HCT116 (cell line): ENCODE measurements around the gene WDR59. TPM values are rescaled to one million over a fixed set of nuclear protein-coding genes. Genes with fewer than 3 reads are reported as not detected.

Experiments
- ATAC-seq: fragments of 200-7000 bp; cut with Tn5 transposase; 2 replicates; pipeline ENCODE4 v1.9.1; 2020; ENCODE audit warnings: mild to moderate bottlenecking, moderate library complexity
- BruUV-seq: library from RNA; stranded (reverse); fragments of 400-500 nt; replicated peaks from 2 replicates; lab custom pipeline; 2021; lab: Mats Ljungman, UMichigan
- CTCF ChIA-PET: fragments of 300-600 bp; sonication (Branson Sonifier 250); formaldehyde crosslinking; loops from one replicate; lab custom pipeline; 2021; ENCODE audit warnings: antibody characterized with exemption; lab: Charles Lee
- POLR2A ChIA-PET: fragments of 300-600, 350-600 bp; sonication (Branson Sonifier 250); formaldehyde crosslinking; loops from one replicate; lab custom pipeline; 2021; ENCODE audit warnings: antibody characterized with exemption; lab: Charles Lee
- RAD21 ChIA-PET, 2 experiments: fragments of 300-600 bp; sonication (Branson Sonifier 250); formaldehyde crosslinking; loops; one replicate each; lab custom pipeline; 2023; ENCODE audit warnings: low total read pairs in 2 of 2; ENCODE audit not compliant: uncharacterized antibody in 2 of 2, unreplicated experiment in 2 of 2, low non-redundant PET in 1 of 2; lab: Charles Lee
- DNase-seq: peaks from one replicate; pipeline ENCODE4 v3.0.0-alpha.2; 2010; ENCODE audit warnings: low read depth, low spot score
- H2AFZ ChIP-seq: fragments of 200-600 bp; shearing (Covaris generic), sonication (generic); 2 replicates; pipeline ENCODE4 v1.6.1; 2017; ENCODE audit warnings: low read depth, mixed run types, mixed read lengths, antibody characterized with exemption, low read length; ENCODE audit not compliant: poor library complexity, severe bottlenecking
- H3K27ac ChIP-seq: 2 replicates; pipeline ENCODE4 v1.5.1; 2012; ENCODE audit warnings: low read depth, low read length
- H3K27me3 ChIP-seq: fragments of 200-600 bp; sonication (generic); 2 replicates; pipeline ENCODE4 v1.6.1; 2016; ENCODE audit warnings: mixed run types, low read length, mixed read lengths; ENCODE audit not compliant: insufficient read depth
- H3K36me3 ChIP-seq, 2 experiments: fragments of 200-500 bp in 1 of 2; fragments of 200-600 bp in 1 of 2; sonication (Bioruptor generic) in 1 of 2; sonication (generic) in 1 of 2; 2 replicates each; pipeline versions ENCODE4 v1.5.1 to v1.6.1; 2014 to 2016; ENCODE audit warnings: low read length in 2 of 2, inconsistent platforms in 1 of 2, mixed read lengths in 1 of 2, mixed run types in 1 of 2; ENCODE audit not compliant: insufficient read depth in 2 of 2, control insufficient read depth in 1 of 2
- H3K4me1 ChIP-seq, 2 experiments: fragments of 200-600 bp in 1 of 2; sonication (generic) in 1 of 2; 2 replicates each; pipeline versions ENCODE4 v1.5.1 to v1.6.1; 2012 to 2017; ENCODE audit warnings: low read length in 2 of 2, inconsistent platforms in 1 of 2, mild to moderate bottlenecking in 1 of 2, mixed read lengths in 1 of 2, mixed run types in 1 of 2, moderate library complexity in 1 of 2; ENCODE audit not compliant: insufficient read depth in 2 of 2, control insufficient read depth in 1 of 2
- H3K4me2 ChIP-seq: fragments of 200-600 bp; sonication (generic); 2 replicates; pipeline ENCODE4 v1.6.1; 2017; ENCODE audit warnings: mixed run types, low read length, mixed read lengths
- H3K4me3 ChIP-seq, 2 experiments: fragments of 200-600 bp in 1 of 2; sonication (generic) in 1 of 2; replicated peaks in 1 of 2; 2 replicates each; pipeline ENCODE4 v1.5.1; 2011 to 2016; ENCODE audit warnings: low read length in 2 of 2, control low read depth in 1 of 2, low read depth in 1 of 2, mild to moderate bottlenecking in 1 of 2, mixed read lengths in 1 of 2, mixed run types in 1 of 2
- H3K79me2 ChIP-seq: fragments of 200-600 bp; sonication (generic); 2 replicates; pipeline ENCODE4 v1.6.1; 2017; ENCODE audit warnings: mild to moderate bottlenecking, mixed run types, low read length, moderate library complexity, mixed read lengths; ENCODE audit not compliant: insufficient read depth
- H3K9ac ChIP-seq: fragments of 200-600 bp; sonication (generic); 2 replicates; pipeline ENCODE4 v1.6.1; 2016; ENCODE audit warnings: low read length, mixed read lengths
- H3K9me2 ChIP-seq: fragments of 200-600 bp; sonication (generic), shearing (Covaris generic); 2 replicates; pipeline ENCODE4 v1.6.1; 2017; ENCODE audit warnings: mixed run types, mild to moderate bottlenecking, moderate library complexity; ENCODE audit not compliant: insufficient read depth
- H3K9me3 ChIP-seq, 2 experiments: fragments of 200-500 bp in 1 of 2; fragments of 200-600 bp in 1 of 2; sonication (Bioruptor generic) in 1 of 2; sonication (generic) in 1 of 2; 2 replicates each; pipeline ENCODE4 v1.6.1; 2014 to 2017; ENCODE audit warnings: low read length in 2 of 2, mixed read lengths in 2 of 2, inconsistent platforms in 1 of 2, low read depth in 1 of 2, mild to moderate bottlenecking in 1 of 2, mixed run types in 1 of 2, moderate library complexity in 1 of 2; ENCODE audit not compliant: control insufficient read depth in 1 of 2, insufficient read depth in 1 of 2
- H4K20me1 ChIP-seq: fragments of 200-600 bp; sonication (generic), shearing (Covaris generic); 2 replicates; pipeline ENCODE4 v1.6.1; 2017; ENCODE audit warnings: mixed run types, mild to moderate bottlenecking, moderate library complexity; ENCODE audit not compliant: insufficient read depth
- ATF3 ChIP-seq: IDR thresholded peaks from 2 replicates; pipeline ENCODE4 v1.6.1; 2012
- EZH2 ChIP-seq: fragments of 200-600 bp; sonication (generic); IDR thresholded peaks from 2 replicates; pipeline ENCODE4 v1.6.1; 2017; ENCODE audit warnings: antibody characterized with exemption, mixed run types
- EZH2phosphoT487 ChIP-seq: fragments of 200-600 bp; IDR thresholded peaks from 2 replicates; pipeline ENCODE4 v1.6.1; 2018; ENCODE audit warnings: antibody characterized with exemption, borderline replicate concordance
- FOSL1 ChIP-seq: IDR thresholded peaks from 2 replicates; pipeline ENCODE4 v1.6.1; 2012; ENCODE audit warnings: low read depth
- POLR2AphosphoS5 ChIP-seq: IDR thresholded peaks from 2 replicates; pipeline ENCODE4 v1.6.1; 2011; ENCODE audit warnings: mild to moderate bottlenecking, low read depth, low read length, moderate library complexity
- SIN3A ChIP-seq: IDR thresholded peaks from 2 replicates; pipeline ENCODE4 v1.6.1; 2012; ENCODE audit warnings: low read depth
- SP1 ChIP-seq: IDR thresholded peaks from 2 replicates; pipeline ENCODE4 v1.6.1; 2012; ENCODE audit warnings: low read depth
- YY1 ChIP-seq: IDR thresholded peaks from 2 replicates; pipeline ENCODE4 v1.6.1; 2011; ENCODE audit warnings: low read length, low read depth, moderate library complexity, mild to moderate bottlenecking; ENCODE audit not compliant: insufficient replicate concordance; ENCODE audit errors: extremely low read depth
- ZBTB33 ChIP-seq: IDR thresholded peaks from 2 replicates; pipeline ENCODE4 v1.6.1; 2011; ENCODE audit warnings: mild to moderate bottlenecking, low read length, moderate library complexity; ENCODE audit not compliant: insufficient replicate concordance; ENCODE audit errors: extremely low read depth
- ZFX ChIP-seq: fragments of 450-650 bp; IDR thresholded peaks from 2 replicates; pipeline ENCODE4 v1.6.1; 2017
- ZNF274 ChIP-seq: fragments of 200-500 bp; sonication (Bioruptor generic); IDR thresholded peaks from 2 replicates; pipeline ENCODE4 v1.6.1; 2014; ENCODE audit warnings: mild to moderate bottlenecking, low read depth, low read length, inconsistent platforms
- intact Hi-C: fragments of 100-400 bp; cut with micrococcal nuclease; formaldehyde crosslinking; loops from 2 replicates; pipeline ENCODE4 v1.10.0; 2022
- total RNA-seq: library from RNA; stranded (reverse); gene quantifications from one replicate; pipeline ENCODE4 v1.2.1, GENCODE V29; 2021; ENCODE audit not compliant: unreplicated experiment

The WDR59 gene
- total RNA-seq, 1 experiment from 2014 or later: 96.9 TPM

GRCh38 chr16:74888888-74889287 is 96.0 kb downstream of the WDR59 start:
- no peaks in the 10 kb centered on the region for H3K27me3 ChIP-seq
- ATAC-seq: no peak
- POLR2A ChIA-PET: no interaction called here
- CTCF ChIA-PET: interaction anchor here (1.2 kb wide), 1 partner anchor 27 kb away, joined by 4 read pairs; no protein-coding TSS in a partner anchor
- RAD21 ChIA-PET: no interaction called here
- TF ChIP-seq EZH2 (no peak), SIN3A (no peak)
- no peak overlapping the region for H2AFZ ChIP-seq
- no peak for DNase-seq
- peaks cover 20 to 31% of the 10 kb centered on the region in 2 experiments for H3K36me3 ChIP-seq
- no peaks in the 10 kb centered on the region for H3K79me2 ChIP-seq
- H3K4me1 ChIP-seq: no peaks in the 10 kb centered on the region
- H3K9me3 ChIP-seq: no peaks in the 10 kb centered on the region
- no peak overlapping the region for H3K27ac ChIP-seq
- H4K20me1 ChIP-seq: no peaks in the 10 kb centered on the region
- no peak overlapping the region for H3K4me3 ChIP-seq
- intact Hi-C loops: no loop called here
- H3K9ac ChIP-seq: no peak overlapping the region
- no TSS peak for BruUV-seq
- H3K9me2 ChIP-seq: no peaks in the 10 kb centered on the region
- H3K4me2 ChIP-seq: no peak overlapping the region

GRCh38 chr16:74888232-74888862 is 96.6 kb downstream of the WDR59 start:
- H3K27me3 ChIP-seq: no peaks in the 10 kb centered on the region
- no peaks in the 10 kb centered on the region for H4K20me1 ChIP-seq
- H3K27ac ChIP-seq: no peak overlapping the region
- ChIA-PET RAD21 (no interaction called here), POLR2A (no interaction called here), CTCF (interaction anchor here (1.2 kb wide), 1 partner anchor 26 kb away, joined by 4 read pairs; no protein-coding TSS in a partner anchor)
- H2AFZ ChIP-seq: no peak overlapping the region
- no peak overlapping the region for H3K9ac ChIP-seq
- no peaks in the 10 kb centered on the region for H3K4me1 ChIP-seq
- H3K9me2 ChIP-seq: no peaks in the 10 kb centered on the region
- H3K4me2 ChIP-seq: no peak overlapping the region
- TF ChIP-seq ATF3 (no peak), ZBTB33 (no peak), EZH2 (no peak), ZNF274 (no peak), SP1 (no peak), FOSL1 (no peak), ZFX (no peak), POLR2AphosphoS5 (no peak), EZH2phosphoT487 (no peak), YY1 (no peak)
- no TSS peak for BruUV-seq
- no peaks in the 10 kb centered on the region for H3K79me2 ChIP-seq
- H3K36me3 ChIP-seq: peaks cover 16 to 29% of the 10 kb centered on the region in 2 experiments
- DNase-seq (no peak), ATAC-seq (no peak)
- no peaks in the 10 kb centered on the region for H3K9me3 ChIP-seq
- intact Hi-C loops: no loop called here
- no peak overlapping the region for H3K4me3 ChIP-seq
